HUDEP-2 (cell line): Measurements from ENCODE around the gene MOG.

Experiments used
- DNase-seq, 76 experiments: peaks; one replicate each; lab custom pipeline; 2025; ENCODE audit not compliant: unreplicated experiment in 76 of 76; lab: John Stamatoyannopoulos, UW

The MOG gene

DNA sequence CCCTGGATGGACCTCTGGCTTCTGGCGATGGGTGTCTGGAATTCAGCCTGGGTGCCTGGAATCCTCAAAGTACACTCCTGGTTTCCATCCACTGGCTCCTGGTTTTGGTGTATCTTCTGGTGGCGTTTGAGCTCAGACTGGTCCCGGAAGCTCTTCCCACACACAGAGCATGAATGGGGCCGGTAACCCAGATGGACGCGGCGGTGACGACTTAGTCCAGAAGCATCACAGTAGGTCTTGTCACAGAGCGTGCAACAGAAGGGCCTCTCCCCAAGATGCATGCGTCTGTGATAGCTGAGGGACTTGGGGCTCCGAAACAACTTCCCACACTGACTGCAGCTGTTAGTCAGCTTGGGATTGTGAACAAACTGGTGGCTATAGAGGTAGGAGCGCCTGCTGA, 16.3 kb downstream of the MOG start:
- no peak for DNase-seq

DNA sequence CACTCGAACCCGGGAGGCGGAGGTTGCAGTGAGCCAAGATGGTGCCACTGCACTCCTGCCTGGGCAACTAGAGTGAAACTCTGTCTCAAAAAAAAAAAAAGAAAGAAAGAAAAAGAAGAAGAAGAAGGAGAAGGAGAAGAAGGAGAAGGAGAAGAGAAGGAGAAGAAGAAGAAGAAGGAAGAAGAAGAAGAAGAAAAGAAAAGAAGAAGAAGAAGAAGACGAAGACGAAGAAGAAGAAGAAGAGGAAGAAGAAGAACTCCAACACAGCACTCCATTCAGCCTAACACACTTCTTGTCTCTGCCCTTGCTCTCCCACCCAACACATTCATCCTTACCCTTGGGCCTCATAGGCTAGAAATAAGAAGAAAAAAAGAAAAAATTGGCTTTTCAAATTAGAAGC, 17.1 kb downstream of the MOG start:
- DNase-seq: no peak

DNA sequence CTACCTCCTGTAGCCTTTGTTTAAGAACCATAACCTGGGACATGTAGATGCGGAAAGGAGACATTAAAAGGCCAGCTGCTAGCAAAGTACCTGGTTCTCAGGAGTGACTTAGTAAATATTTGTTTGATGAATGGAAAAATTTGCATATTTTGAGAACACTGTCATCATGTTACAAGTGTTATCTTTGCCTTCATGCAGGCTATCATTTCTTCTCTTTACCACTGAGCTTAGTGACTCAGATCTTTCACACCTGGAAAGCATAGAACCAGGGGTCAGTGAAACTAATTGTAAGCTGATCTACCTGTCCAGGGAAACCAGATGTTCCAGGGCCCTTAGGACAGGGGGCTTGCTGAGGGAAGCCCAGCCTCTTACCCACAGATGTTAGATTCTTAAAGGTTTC, 18.7 kb downstream of the MOG start:
- no peak for DNase-seq

DNA sequence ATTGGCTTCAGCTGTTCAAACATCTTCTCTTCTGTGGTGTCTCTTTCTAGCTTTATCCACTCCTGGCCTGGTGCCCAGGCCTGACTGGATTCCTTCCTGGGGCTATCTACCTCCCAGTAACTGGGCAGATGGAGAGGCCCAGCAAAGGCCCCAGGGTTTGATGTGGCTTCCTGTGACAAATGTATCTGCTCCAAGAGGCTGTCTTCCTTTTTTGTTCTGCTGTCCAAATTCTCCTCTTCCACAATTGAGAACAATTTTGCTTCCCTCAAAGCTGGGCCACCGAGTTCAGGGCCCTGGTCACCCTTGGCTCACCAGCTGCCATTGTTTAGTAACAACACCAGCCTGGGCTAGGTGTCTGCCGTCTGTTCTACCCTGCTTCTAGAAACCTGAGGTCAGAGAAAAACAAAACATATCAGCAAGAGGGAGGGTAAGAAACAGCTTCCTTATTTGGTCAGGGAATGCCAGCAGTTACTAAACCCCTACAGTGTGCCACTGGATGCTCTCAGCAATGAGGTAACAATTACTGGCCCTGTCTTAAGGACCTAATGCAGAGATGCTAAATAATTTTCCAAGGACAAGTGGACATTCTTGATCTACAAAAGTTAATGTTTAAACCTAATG, 20.2 kb downstream of the MOG start:
- no peak for DNase-seq

DNA sequence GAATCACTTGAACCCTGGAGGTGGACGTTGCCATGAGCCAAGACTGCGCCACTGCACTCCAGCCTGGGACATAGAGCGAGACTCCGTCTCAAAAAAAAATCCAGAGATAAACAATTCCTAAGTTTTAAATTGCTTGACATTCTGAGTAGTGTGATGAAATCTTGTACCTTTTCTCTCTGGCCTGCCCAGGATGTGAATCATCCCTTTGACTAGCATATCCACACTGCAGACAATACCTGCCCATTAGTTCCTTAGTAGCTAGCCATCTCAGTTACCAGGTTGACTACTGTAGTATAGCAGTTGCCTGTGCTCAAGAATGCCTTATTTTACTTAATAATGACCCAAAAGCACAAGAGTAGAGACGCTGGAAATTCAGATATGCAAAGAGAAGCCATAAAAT, 21.2 kb downstream of the MOG start:
- DNase-seq: no peak

DNA sequence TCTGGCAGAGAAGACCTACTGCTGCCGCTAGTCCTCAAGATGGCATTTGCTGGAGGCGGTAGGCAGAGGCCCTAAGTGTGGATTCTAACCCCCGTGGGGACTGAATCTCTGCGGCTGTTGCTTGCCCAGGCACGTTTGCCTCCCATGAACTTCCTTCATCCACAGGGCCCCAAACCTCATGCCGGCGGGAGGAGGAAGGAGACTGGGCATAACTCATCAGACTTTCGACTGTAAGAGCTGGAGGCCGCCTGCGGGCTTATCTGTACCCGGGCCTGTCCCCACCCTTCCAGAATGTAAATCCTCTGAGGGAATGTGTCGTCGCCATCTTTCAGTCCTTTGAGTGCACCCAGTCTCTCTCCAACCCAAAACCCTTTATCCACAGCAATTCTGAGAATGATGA, 23.1 kb downstream of the MOG start:
- no peak for DNase-seq

DNA sequence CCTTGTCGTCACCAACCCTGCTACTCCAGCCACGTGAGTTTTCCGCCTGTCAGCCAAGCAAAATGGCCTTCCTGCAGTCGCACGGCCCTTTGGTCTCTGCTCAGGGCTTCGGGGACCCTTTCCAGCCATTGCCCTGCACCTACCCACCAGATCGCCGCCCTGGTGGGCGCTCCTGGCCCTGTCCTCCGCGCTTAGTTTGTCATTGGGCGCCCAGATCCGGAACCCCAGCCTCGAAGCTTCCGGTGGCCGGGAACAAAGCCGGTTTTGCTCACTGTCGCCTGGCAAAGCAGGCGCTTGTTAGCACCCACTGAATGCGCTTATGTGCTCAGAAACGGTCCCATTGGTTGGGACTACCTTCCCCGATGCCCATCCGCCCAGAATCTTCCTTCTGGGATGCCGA, 23.5 kb downstream of the MOG start:
- no peak for DNase-seq

DNA sequence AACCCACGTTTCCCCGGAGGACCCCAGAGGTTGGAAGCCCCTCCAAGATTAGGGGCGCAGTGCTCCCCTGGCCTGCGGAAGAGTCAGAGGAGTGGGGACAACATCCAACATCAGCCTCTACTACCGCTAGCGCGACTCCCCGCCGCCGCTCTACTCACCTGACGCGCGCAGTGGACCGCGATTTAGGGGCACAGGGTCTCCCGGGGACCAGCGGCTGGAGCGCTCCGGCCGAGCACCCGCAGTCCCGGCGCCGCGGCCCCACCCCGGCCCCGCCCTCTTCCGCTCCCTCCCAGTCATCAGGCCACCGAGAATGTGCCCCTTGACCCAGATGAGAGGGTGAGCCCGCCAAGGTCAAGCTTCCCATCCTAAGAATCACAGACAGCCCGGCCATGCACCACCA, 24.0 kb downstream of the MOG start, which contains the start of gene ZFP57:
TSS of gene ZFP57 (minus strand) at position 249 of the 400 bp plus-strand sequence. CDS start 4,149 bp downstream, outside the sequence.
- no peak for DNase-seq

DNA sequence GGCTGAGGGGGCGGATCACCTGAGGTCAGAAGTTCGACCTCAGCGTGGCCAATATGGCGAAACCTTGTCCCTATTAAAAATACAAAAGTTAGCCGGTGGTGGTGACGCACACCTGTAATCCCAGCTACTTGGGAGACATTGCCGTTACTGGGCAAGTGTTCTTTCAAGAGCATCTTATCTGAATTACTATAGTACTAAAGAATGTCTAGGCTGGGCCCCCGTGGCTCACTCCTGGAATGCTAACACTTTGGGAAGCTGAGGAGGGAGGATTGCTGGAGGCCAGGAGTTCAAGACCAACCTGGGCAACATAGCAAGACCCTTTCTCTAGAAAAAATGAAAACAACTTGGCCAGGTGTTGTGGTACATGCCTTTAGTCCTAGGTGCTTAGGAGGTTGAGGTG, 24.9 kb downstream of the MOG start:
- DNase-seq: no peak

DNA sequence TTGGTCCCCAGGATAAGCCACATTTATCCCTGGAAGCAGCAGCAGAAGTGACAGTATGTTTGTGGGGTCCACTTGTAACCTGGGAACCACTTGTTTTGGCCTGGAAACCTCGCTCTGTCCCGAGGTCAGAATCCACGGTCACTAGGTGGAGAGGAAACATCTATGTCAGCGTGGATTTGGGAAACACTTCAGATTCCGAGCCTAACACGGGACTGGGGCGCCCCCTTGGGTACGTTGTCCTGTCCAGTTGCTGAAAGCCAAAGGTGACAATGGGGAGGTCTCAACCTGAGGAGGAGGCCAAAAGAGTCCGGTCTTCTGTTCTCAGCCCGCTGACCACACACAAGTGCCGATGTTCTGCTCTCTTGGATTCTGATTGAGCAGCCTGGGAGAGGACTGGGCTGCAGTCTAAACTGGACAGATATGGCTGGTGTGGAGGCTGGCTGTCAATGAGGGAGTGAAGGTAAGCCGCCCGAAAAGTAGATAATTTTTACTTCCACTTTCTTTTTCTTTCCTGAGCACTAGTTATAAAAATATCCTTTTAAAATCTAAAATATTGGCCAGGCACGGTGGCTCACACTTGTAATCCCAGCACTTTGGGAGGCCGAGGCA, 28.9 kb downstream of the MOG start:
- DNase-seq: no peak

DNA sequence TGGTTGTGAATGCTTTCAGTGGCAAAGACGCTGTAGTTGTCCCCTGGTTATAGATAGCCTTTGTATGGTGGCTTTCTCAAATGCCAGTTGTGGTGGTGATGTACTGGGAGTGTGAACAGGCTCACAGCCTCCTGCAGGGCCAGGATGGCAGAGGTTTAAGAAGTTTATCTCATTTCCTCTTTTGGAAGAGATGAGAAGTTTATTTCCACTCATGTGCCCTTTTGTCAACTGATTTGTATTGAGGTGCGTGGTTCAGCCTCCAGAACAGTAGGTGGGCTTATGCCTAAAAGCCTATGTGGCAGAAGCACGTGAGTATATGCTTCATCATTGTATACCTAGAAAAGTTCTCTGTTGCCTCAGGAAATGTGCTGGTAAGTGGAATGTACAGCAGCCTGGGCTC, 37.7 kb downstream of the MOG start:
- DNase-seq: no peak

DNA sequence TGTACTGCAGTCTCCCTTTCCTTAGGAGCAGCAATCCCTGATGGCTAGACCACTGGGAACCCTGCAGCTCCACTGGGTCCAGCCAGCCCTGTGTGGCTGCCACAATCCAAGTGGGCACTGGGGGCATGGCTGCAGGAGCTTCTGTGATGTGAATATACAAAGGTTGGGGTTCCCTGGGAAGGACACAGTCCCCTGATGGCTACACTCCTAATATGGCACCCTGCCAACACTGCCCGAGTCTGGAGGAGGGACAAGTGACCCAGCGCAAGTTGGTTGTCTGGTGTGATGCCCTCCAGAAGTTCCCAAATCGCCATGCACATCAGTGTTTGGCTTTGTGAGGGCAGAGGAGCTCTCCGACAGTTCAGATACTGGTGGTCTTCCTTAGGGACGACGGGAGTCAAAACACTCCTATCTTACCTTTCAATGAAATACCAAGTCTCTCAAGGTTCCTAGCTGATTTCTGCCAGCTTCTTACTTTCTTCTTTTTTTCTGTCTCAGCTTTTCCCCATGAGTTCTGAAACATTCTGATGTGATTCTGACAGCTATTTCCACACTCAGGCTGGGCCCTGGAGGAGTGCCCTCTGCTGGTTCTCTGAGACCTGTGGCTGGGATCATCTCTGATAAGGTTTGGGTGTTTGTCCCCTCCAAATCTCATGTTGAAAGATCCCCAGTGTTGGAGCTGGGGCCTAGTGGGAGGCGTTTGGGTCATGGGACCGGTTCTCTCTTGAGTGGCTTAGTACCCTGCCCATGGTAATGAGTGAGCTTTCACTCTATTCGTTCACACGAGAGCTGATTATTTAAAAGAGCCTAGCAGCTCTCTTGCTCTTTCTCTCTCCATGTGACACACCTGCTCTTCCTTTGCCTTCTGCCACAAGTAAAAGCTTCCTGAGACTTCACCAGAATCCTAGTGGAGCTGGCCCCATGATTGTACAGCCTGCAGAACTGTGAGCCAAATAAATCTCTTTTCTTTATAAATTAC, 39.5 kb downstream of the MOG start:
- DNase-seq: peak in 22 of 76 experiments; percentile 7 to 50 (median 18)

DNA sequence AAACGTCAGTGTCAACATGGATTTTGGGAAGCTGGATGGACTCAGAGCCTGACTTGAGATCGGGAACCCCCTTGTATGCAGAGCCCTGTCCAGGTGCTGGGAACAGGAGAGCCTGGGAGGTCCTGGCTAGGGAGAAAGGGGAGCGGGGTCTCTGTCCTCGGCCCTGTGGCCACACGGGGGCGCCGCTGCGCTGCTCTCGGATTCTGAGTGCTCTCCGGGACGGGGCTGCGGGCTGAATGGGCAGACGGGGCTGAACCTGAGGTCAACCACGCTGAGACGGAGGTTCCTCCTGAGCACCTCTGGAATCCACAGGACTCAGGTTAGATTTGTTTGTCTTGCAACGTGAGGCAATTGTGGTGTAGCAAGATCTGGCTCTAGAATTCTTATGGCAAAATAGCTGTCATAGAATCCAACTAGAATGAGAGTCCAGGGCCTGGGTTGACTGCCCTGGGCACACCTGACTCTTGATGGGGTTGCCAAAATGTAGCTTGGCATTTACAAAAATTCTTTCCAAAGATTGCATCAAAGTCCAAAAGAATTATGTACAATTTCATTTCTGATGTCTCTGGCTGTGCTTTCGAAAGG, 45.7 kb downstream of the MOG start:
- DNase-seq: peak in 52 of 76 experiments; percentile 4 to 74 (median 46)

DNA sequence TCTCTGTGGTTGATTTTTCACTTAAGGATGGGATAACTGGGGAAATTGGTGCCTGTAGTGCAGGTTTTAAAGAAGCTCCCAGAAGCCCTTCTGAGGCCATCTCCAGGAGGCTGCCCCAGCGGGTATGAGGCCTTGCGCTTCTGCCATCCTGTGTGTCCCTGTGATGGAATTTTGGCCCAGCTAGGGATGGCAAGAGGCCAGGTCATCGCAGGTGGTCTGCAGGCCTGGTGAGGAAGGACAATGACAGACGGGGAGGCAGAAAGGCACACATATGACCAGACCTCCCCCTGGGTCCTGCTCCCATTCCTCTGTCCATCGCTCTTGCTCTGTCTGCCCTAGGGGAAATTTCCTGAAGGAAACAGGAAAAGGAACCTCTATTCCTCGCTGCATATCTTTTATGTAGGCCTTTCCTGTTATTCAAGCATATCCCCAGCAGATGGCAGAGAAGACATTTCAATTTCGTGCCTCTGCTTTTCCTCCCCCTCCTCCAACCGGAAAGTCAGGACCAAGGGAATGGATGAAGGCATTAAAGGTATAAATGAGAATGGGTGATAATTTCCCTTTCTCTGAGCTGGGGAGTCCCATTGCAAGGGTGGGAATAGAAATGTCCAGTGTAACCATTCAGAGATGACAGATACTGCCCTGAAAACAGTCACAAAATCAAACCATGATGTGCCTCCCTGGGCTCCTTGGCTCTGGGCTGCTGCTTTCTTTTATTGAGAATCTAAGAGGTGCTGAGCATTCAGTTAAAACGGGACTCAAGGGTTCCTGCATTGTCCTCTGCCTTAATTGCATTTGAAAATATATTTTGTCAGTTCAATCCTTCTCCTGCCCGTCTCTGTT, 48.7 kb downstream of the MOG start:
- DNase-seq: peak in 13 of 76 experiments; percentile 5 to 40 (median 28)

DNA sequence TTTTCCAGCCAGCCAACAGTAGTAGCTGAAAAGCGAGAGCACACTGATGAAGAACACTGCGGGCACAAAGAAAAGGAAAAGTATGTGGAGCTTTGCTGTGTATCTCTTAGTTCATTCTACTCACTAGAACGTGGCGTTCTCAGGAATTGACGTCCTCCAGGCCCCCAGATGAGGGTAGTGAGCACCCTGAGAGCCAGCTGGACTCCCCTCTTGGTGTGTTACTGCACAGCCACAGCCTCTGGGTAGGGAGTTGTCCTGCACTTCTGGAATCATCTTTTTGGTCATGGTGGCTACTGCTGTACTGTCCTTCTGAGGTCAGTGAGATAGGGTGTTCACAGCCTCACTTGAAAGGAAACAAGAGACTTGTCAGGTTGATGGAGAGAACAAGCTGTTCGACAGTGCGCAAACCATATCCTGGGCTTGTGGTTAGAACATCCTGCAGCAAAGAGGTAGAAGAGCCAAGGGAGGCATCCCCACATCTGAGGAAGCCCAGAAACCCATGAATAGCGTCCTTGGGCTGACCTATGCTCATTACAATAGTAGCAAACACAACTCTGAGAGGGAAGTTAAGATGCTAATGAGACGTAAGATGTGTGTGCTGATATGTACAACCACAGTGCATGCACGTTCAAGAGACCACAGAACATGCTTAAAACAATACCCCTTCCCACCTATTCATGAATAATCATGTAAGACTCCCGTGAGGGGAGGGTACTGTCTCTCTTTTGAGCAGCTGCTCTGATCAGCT, 51.7 kb downstream of the MOG start:
- no peak for DNase-seq

DNA sequence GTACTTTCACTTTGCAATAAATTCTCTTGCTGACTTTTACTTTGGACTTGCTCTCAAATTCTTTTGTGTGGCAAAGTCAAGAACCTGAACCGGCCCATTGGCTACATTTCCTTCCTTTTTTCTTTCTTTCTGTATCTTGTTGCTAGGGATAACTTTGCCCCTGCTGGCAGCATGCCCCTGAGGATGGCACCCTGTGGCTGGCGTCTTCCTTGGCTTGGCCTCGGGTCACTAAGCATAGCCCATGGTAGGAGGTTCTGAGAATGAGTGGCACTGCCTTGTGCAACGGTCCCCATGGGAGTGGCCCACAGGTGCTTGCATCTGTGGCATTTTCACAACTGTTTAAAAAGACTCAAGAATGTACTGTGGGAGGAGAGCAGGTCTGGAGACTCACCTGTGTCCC, 52.3 kb downstream of the MOG start:
- DNase-seq: no peak

DNA sequence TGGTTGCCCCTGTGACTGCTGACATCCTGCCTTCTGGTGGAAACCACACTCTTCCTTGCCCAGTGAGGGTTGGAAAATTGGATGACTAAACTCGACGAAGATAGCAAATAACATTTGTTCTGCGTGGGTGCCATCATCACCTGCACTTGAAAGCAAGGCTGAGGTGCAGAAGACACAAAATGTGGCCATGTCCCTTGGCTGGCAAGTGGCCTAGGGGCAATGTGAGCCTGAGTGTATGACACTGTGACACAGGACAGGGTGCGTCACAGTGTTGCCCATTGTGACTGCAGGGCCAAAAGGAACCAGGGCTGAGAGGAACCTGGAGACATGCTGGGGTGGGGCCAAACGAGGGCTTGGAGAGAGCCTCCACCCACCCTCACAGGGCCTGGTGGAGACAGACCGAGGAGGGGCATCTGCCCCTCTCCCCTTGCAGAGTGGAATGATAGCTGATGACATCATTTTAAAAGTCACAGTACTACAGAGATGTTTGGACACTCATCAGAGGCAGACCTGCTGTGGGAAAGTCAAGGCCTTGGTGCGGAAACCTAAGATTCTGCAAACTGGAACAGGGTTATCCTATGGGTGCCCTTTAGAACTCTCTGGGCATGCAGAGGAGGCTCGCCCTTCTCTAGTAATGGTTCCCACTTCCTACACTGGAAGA, 53.5 kb downstream of the MOG start:
- no peak for DNase-seq

DNA sequence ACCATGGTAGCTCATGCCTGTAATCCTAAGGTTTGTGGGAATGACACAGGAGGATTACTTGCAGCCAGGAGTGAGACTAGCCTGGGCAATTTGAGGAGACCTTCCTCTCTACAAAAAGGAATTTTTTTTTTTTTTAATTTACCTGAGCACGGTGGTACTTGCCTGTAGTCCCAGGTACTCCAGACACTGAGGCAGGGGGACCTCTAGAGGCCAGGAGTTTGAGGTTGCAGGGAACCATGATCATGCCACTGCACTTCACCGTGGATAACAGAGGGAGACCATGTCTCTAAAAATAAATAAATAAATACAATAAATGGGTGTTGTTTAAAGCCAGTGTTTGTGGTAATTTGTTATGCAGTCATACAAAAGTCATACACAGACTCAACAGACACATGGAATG, 64.0 kb downstream of the MOG start:
- no peak for DNase-seq
